ENCODE measurements around the gene OSTC. TPM values are rescaled to one million over a fixed set of nuclear protein-coding genes. Genes with fewer than 3 reads are reported as not detected.

The OSTC gene
- total RNA-seq, 2 donors from 2014 or later, result 195 to 215 TPM

- H3K4me1 Mint-ChIP-seq, result peaks cover 23% of the 10 kb centered on the region
- no peak for TF ChIP-seq CTCF (conservative IDR thresholded peaks at IDR 0.05)
- no peaks in the 10 kb centered on the region for H3K27me3 Mint-ChIP-seq (ENCODE audit: insufficient read depth)
- no peak overlapping the region for H3K4me3 ChIP-seq (ENCODE audit: low read length)
- H3K36me3 ChIP-seq (ENCODE audit: control insufficient read depth, insufficient read depth, low read length), result no peaks in the 10 kb centered on the region
- peaks cover 3% of the 10 kb centered on the region for H3K4me1 ChIP-seq (ENCODE audit: control insufficient read depth, insufficient read depth, low read length)
- H3K9me3 ChIP-seq (ENCODE audit: control insufficient read depth, low read length), result peaks cover 4% of the 10 kb centered on the region
- H3K27me3 ChIP-seq (ENCODE audit: control insufficient read depth, insufficient read depth, low read length, poor library complexity, severe bottlenecking), result no peaks in the 10 kb centered on the region
- no peak overlapping the region for H3K27ac Mint-ChIP-seq
- no peak for DNase-seq
- no peaks in the 10 kb centered on the region for H3K9me3 Mint-ChIP-seq
- no peaks in the 10 kb centered on the region for H3K36me3 Mint-ChIP-seq (ENCODE audit: low read depth)
- no peak overlapping the region for H3K27ac ChIP-seq (ENCODE audit: low read depth, low read length)
- 88 to 100% methylated on average over 2 of the region's 2 CpGs for WGBS, 2 experiments (ENCODE audit: insufficient coverage in 1 of 2, insufficient read length in 1 of 2)
- no peak overlapping the region for H3K9ac ChIP-seq (ENCODE audit: extremely low read depth, low read length, poor library complexity, severe bottlenecking)
- H3K4me3 Mint-ChIP-seq, result no peak overlapping the region
Measured at GRCh38 chr4:108703966-108704365, 53.6 kb downstream of the OSTC start.

GRCh38 chr4:108706289-108706688, 55.9 kb downstream of the OSTC start:
- 63 to 72% methylated on average over 3 to 4 of the region's 4 CpGs for WGBS, 2 experiments (ENCODE audit: insufficient coverage in 1 of 2, insufficient read length in 1 of 2)
- Histone ChIP-seq H3K4me3 (ENCODE audit: low read length) (no peak overlapping the region), H3K27me3 (ENCODE audit: control insufficient read depth, insufficient read depth, low read length, poor library complexity, severe bottlenecking) (no peaks in the 10 kb centered on the region), H3K36me3 (ENCODE audit: control insufficient read depth, insufficient read depth, low read length) (no peaks in the 10 kb centered on the region), H3K9me3 (ENCODE audit: control insufficient read depth, low read length) (peaks cover 10% of the 10 kb centered on the region), H3K4me1 (ENCODE audit: control insufficient read depth, insufficient read depth, low read length) (peaks cover 9% of the 10 kb centered on the region), H3K9ac (ENCODE audit: extremely low read depth, low read length, poor library complexity, severe bottlenecking) (no peak overlapping the region), H3K27ac (ENCODE audit: low read depth, low read length) (no peak overlapping the region)
- Mint-ChIP-seq H3K27me3 (ENCODE audit: insufficient read depth) (no peaks in the 10 kb centered on the region), H3K9me3 (peaks cover 6% of the 10 kb centered on the region), H3K36me3 (ENCODE audit: low read depth) (peaks cover 3% of the 10 kb centered on the region), H3K4me3 (no peak overlapping the region), H3K27ac (no peak overlapping the region), H3K4me1 (peaks cover 35% of the 10 kb centered on the region)
- no peak for DNase-seq
- TF ChIP-seq CTCF (conservative IDR thresholded peaks at IDR 0.05), result no peak

GRCh38 chr4:108709234-108709633, 58.8 kb downstream of the OSTC start:
- Histone ChIP-seq H3K9ac (ENCODE audit: extremely low read depth, low read length, poor library complexity, severe bottlenecking) (no peak overlapping the region), H3K27me3 (ENCODE audit: control insufficient read depth, insufficient read depth, low read length, poor library complexity, severe bottlenecking) (no peaks in the 10 kb centered on the region), H3K4me1 (ENCODE audit: control insufficient read depth, insufficient read depth, low read length) (peaks cover 7% of the 10 kb centered on the region), H3K9me3 (ENCODE audit: control insufficient read depth, low read length) (peaks cover 10% of the 10 kb centered on the region), H3K36me3 (ENCODE audit: control insufficient read depth, insufficient read depth, low read length) (no peaks in the 10 kb centered on the region), H3K4me3 (ENCODE audit: low read length) (peak overlapping the region; percentile 47), H3K27ac (ENCODE audit: low read depth, low read length) (no peak overlapping the region)
- H3K36me3 Mint-ChIP-seq (ENCODE audit: low read depth), result peaks cover 3% of the 10 kb centered on the region
- WGBS, 2 experiments (ENCODE audit: insufficient coverage in 1 of 2, insufficient read length in 1 of 2), result 90 to 93% methylated on average over 2 to 10 of the region's 10 CpGs
- TF ChIP-seq CTCF (conservative IDR thresholded peaks at IDR 0.05), result no peak
- no peak for DNase-seq
- H3K27me3 Mint-ChIP-seq (ENCODE audit: insufficient read depth), result no peaks in the 10 kb centered on the region
- peaks cover 44% of the 10 kb centered on the region for H3K4me1 Mint-ChIP-seq
- peak overlapping the region; percentile 12 for H3K27ac Mint-ChIP-seq
- H3K9me3 Mint-ChIP-seq, result peaks cover 6% of the 10 kb centered on the region
- no peak overlapping the region for H3K4me3 Mint-ChIP-seq

Measured in endodermal cell (in vitro differentiated cells).